ENCODE data around the gene HOXC12. TPM values are rescaled to one million over a fixed set of nuclear protein-coding genes. Genes with fewer than 3 reads are reported as not detected.

HOXC12 gene
- total RNA-seq, 1 donor from 2014 or later = not detected

- no peak overlapping the region for H3K4me3 Mint-ChIP-seq (ENCODE audit: low read depth)
- no peaks in the 10 kb centered on the region for H3K36me3 Mint-ChIP-seq (ENCODE audit: insufficient read depth)
- no peaks in the 10 kb centered on the region for H3K4me1 Mint-ChIP-seq (ENCODE audit: low read depth)
- TF ChIP-seq CTCF (IDR thresholded peaks at IDR 0.05; ENCODE audit: unreplicated experiment) = peak; percentile 45
- DNase-seq (ENCODE audit: low spot score, unreplicated experiment) = peak; percentile 46
- H3K27me3 Mint-ChIP-seq = peaks cover 98% of the 10 kb centered on the region
- no peak overlapping the region for H3K27ac Mint-ChIP-seq
- no peaks in the 10 kb centered on the region for H3K9me3 Mint-ChIP-seq (ENCODE audit: low read depth)
These were observed 6.5 kb downstream of the HOXC12 start for GRCh38 chr12:53961025-53961761.

GRCh38 chr12:53963005-53963404, 8.3 kb downstream of the HOXC12 start:
- no peak overlapping the region for H3K4me3 Mint-ChIP-seq (ENCODE audit: low read depth)
- DNase-seq (ENCODE audit: low spot score, unreplicated experiment) = no peak
- H3K9me3 Mint-ChIP-seq (ENCODE audit: low read depth) = no peaks in the 10 kb centered on the region
- no peaks in the 10 kb centered on the region for H3K36me3 Mint-ChIP-seq (ENCODE audit: insufficient read depth)
- TF ChIP-seq CTCF (IDR thresholded peaks at IDR 0.05; ENCODE audit: unreplicated experiment) = no peak
- H3K4me1 Mint-ChIP-seq (ENCODE audit: low read depth) = no peaks in the 10 kb centered on the region
- H3K27me3 Mint-ChIP-seq = peaks cover 98% of the 10 kb centered on the region
- H3K27ac Mint-ChIP-seq = no peak overlapping the region

- no peak for TF ChIP-seq CTCF (IDR thresholded peaks at IDR 0.05; ENCODE audit: unreplicated experiment)
- H3K4me1 Mint-ChIP-seq (ENCODE audit: low read depth) = no peaks in the 10 kb centered on the region
- H3K9me3 Mint-ChIP-seq (ENCODE audit: low read depth) = no peaks in the 10 kb centered on the region
- no peak for DNase-seq (ENCODE audit: low spot score, unreplicated experiment)
- no peaks in the 10 kb centered on the region for H3K36me3 Mint-ChIP-seq (ENCODE audit: insufficient read depth)
- H3K27ac Mint-ChIP-seq = no peak overlapping the region
- H3K27me3 Mint-ChIP-seq = peaks cover 98% of the 10 kb centered on the region
- H3K4me3 Mint-ChIP-seq (ENCODE audit: low read depth) = no peak overlapping the region
These were observed 9.0 kb downstream of the HOXC12 start for GRCh38 chr12:53963434-53964314.

- Mint-ChIP-seq H3K36me3 (ENCODE audit: insufficient read depth) (no peaks in the 10 kb centered on the region), H3K27ac (no peak overlapping the region), H3K4me3 (ENCODE audit: low read depth) (no peak overlapping the region), H3K27me3 (peaks cover 98% of the 10 kb centered on the region), H3K4me1 (ENCODE audit: low read depth) (no peaks in the 10 kb centered on the region), H3K9me3 (ENCODE audit: low read depth) (no peaks in the 10 kb centered on the region)
- TF ChIP-seq CTCF (IDR thresholded peaks at IDR 0.05; ENCODE audit: unreplicated experiment) = no peak
- no peak for DNase-seq (ENCODE audit: low spot score, unreplicated experiment)
These were observed 9.6 kb downstream of the HOXC12 start for GRCh38 chr12:53964315-53964713.

GRCh38 chr12:53965281-53966084, 10.8 kb downstream of the HOXC12 start:
- Mint-ChIP-seq H3K36me3 (ENCODE audit: insufficient read depth) (no peaks in the 10 kb centered on the region), H3K4me1 (ENCODE audit: low read depth) (no peaks in the 10 kb centered on the region), H3K27ac (no peak overlapping the region), H3K27me3 (peaks cover 98% of the 10 kb centered on the region), H3K4me3 (ENCODE audit: low read depth) (no peak overlapping the region), H3K9me3 (ENCODE audit: low read depth) (no peaks in the 10 kb centered on the region)
- TF ChIP-seq CTCF (IDR thresholded peaks at IDR 0.05; ENCODE audit: unreplicated experiment) = no peak
- DNase-seq (ENCODE audit: low spot score, unreplicated experiment) = no peak

Data from progenitor cell of endocrine pancreas (in vitro differentiated cells).